HG02970 (cell line): ENCODE data around the gene STRN3.
"Not testable (repeated sequence)": the region's sequence is repeated elsewhere in the genome, so short reads cannot be mapped to it uniquely, and the experiment has no call there.

ENCODE experiments used
- ATAC-seq: cut with Tn5 transposase; IDR thresholded peaks from one replicate; pipeline ENCODE4 v1.9.1; 2021; ENCODE audit warnings: mild to moderate bottlenecking, moderate library complexity, moderate number of reproducible peaks; ENCODE audit not compliant: unreplicated experiment, low FRiP score

Gene STRN3

DNA sequence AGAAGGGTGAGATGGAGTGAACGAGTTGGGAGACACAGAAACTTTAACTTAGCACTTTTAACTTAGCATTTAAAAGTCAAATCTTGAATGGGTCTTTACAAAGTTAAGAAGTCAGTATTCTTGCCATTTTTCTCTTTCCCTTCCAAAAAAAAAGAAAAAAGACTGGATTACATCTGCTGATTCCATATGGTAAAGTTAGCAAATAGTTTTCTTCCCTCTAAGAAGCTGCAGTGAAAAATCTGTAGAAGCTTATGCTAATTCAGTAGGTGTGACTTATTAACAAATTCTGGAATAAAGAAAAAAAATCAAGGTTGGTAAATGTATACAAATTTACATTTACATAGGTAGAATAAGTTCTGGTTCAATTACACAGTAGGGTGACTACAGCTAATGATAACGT lies 100.9 kb downstream of the STRN3 start:
- ATAC-seq = no peak

DNA sequence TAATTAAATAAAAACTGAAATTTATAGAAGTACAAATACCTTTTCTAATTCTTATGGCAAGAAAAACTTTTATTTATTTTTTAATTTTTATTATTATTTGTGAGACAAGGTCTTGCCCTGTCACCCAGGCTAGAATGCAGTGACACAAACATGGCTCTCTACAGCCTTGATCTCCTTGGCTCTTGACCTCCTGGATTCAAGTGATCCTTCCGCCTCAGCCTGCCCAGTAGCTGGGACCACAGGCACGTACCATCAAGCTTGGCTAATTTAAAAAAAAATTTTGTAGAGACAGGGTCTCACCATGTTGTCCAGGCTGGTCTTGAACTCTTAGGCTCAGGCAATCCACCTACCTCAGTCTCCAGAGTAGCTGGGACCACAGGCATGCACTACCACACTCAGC lies 104.4 kb downstream of the STRN3 start:
- no peak for ATAC-seq

DNA sequence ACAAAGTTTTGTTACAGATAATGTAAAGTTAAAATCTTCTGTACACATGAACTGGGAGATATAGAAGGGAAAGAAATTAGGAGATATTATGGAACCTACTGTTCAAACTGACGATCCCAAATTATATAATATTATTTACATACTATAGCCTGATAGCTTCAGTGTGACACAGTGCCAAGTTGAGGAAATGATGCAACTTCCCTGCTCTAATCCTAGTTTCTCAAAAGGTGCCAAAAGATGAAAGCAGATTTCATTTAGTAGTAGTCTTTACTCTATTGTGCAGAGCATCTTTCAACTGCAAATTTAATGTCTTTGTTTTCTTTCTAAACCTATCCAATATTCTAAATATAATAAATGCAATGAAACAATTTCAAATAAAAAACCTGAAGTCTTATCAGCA lies 104.9 kb downstream of the STRN3 start:
- no peak for ATAC-seq

DNA sequence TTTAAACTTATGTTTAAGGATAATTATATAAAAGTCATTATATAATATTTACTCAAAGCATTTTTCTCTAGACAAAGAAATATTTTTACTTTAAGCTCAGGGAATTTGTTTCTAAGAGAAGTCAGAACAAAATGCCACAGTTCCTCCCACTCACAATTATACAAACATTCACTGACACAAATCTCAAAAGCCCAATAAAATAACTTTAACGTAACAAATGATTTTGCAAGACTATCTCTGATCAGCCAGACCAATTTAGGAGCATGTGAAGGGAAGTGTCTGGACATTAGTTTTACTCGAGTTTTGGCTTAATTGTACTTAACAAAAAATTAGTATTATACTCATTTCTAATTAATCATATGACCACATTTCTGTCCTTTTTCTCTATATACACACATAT lies 110.6 kb downstream of the STRN3 start:
- no peak for ATAC-seq

DNA sequence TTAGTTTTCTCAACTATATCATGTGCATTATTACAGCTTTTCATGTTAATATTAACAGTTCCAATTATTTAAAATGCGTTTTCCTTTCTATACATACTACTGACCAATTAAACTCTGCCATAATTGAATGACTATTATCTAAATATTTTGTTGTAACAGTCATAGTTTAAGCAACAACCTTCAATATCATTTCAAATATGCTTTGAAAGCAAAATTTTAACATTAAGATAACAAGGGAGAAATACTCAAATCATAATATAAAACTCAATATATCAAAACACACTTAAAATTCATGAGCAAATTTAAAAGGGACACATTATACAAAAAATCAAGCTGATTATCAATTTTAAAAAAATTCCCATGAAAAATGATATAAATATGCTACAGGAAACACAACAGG lies 111.4 kb downstream of the STRN3 start:
- ATAC-seq = no peak

DNA sequence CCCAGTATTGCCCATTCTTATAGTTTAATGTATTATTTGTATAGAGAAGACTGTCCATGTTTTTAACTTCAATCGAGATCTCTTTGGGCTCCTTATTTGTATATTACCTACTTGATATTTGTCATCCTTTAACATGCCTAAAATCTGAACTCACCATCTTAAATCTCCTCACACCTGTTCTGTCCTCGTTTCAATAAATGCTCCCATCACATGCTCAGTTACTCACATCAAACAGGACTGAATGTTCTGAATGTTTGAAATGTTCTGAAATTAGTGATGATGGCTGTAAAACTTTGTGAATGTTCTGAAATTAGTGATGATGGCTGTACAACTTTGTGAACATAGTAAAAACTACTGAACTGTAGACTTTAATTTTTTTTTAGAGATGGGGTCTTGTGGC lies 117.4 kb downstream of the STRN3 start:
- no peak for ATAC-seq

DNA sequence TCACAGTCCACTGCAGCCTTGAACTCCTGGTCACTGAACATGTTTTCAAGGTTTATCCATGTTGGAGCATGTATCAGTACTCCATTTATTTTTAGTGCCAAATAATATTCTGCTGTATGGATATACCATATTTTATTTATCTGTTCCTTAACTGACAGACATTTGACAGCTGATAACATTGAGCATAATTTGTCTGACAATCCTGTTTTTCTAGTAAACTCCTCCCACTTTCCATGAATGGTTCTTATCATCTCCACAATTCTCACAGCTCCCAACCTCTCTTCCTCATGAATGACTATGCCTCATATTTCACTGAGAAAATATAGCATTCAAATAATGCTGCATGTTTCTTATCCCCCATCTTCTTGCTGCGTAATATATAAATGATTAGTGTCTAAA lies 118.5 kb downstream of the STRN3 start:
- ATAC-seq = no peak

DNA sequence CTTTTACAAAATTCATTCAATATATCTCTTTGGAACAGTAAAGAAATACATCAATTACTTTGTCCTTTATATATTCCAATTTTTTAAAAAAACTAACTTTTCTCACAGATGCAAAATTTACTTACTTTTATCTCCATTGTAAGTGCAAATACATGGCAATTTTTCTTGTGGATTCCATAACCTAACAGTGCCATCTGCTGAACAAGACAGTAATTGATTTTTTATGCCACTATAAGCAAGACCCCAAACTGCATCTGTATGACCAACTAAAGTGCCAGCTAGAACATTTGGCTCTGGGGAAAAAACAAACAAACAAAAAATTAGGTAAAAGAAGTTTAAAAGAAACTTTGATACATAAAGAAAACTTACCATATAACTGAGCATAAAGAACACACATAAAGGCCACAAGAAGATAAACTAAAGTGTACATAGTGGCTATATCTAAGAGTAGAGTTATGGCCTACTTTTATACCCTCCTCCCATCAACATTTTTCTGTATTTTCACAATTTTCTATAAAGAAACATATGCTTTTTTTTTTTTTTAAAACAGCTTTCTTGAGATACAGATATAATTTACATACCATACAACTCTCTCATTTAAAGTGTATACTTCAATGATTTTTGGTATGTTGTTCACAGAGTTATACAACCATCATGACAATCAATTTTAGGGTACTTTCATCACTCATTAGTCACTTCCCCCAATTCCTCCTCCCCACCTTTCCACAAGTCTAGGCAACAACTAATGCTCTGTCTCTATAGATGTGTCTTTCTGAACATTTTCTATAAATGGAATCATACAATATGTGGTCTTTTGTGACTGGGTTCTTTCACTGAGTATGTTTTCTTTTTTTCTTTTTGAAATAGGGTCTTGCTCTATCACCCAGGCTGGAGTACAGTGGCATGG lies 119.2 kb downstream of the STRN3 start:
- ATAC-seq = no peak

DNA sequence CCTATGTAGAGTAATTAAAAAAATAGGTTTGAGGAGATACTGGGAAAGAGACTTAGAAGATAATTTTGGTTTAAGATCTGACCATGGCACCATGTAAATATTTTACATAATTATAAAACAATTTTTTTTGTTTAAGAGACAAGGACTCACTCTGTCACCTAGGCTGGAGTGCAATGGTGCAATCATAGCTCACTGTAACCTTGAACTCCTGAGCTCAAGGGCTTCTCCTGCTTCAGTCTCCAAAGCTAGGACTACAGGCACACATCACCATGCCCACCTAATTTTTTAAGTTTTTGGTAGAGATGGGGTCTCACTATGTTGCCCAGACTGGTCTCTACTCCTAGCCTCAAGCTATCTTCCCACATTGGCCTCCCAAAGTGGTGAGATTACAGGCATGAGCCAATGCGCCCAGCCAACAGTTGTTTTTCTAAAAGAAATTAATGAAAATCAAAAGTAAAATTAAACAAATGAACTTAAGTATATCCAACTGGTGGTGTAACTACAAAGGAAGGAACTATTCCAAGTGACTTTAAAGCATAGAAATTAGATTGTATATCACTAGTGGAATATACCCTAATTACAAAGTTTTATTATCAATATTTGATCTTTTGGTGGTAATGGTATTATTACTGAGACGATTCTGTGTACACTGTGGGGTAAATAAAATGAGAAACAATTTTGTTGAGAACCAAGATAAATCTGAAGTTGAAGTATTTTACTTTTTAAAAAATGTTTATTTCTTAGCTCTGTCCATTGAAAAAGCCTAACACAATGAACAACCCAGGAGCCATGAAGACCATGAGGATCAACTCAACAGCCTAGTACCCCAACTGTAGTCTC lies 122.7 kb downstream of the STRN3 start:
- ATAC-seq = no peak

DNA sequence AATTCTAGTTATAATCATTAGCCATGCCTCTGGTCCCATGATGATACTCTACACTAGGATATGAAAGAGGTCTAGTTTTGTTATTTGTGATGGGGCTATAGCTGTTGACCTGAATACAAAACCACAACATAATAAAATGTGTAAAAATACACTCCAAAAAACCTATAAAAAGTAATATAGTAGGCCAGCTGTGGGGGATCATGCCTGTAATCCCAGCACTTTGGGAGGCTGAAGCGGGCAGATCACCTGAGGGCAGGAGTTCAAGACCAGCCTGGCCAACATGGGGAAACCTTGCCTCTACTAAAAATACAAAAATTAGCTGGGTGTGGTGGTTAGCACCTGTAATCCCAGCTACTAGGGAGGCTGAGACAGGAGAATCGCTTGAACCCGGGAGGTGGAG lies 129.1 kb downstream of the STRN3 start:
- not testable (repeated sequence) for ATAC-seq

DNA sequence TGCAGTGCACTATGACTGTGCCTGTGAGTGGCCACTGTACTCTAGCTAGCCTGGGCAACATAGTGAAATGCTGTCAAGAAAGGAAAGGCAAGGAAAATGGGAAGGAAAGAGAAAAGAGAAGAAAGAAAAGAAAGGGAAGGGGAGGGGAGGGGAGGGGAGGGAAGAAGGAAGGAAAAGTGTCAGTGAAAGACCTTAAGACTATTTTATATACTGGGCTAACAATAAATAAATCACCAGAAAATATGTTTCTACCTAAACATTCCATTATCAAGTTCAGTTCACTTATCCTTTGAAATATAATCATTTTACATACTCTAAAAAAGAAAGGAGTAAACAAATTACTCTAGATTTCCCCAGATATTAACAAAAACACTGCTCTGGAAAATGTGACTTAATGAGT lies 129.7 kb downstream of the STRN3 start:
- no peak for ATAC-seq

DNA sequence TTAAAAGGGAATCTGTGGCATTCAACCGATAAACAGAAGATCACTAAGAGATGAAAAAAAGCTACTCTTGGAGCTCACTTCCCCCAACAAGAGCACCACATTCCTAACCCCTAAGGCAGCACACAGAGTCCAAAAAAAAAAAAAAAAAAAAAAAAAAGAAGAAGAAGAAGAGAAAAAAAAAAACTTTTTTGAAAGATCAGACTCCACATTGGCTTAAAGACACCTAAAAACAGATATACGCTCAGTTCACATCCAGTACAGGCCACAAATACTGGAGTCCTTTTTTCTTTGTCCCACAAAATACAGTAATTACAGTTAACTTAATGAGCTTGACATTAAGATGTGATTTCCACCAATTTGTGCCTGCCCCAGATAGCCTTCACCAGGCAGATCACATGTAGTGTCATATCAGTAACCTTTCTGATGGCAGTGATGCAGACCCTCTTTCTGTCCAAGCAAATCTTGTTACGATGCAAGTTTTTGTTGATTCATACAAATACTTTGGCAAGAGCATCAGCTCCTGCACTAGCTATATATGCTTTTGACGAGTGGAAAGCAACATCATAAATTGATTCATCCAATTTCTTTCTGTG lies 131.2 kb downstream of the STRN3 start:
- ATAC-seq = no peak

DNA sequence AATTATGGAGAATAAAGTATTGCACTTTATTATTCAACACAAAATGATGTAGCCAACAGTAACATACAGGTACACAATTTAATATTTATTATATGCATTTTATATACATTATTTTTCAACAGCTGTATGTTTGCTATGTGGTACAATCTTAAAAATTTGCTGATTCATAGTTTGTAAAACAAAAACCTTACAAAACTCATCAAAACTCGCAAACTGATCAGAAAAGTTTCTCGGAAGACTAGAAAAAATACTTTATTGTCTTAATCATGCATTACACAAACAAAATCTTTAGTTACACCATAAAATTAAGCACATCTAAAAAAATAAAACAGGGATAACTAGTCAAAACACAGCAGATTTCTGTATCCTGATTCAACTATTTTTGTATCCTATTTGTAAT lies 132.4 kb downstream of the STRN3 start:
- no peak for ATAC-seq

DNA sequence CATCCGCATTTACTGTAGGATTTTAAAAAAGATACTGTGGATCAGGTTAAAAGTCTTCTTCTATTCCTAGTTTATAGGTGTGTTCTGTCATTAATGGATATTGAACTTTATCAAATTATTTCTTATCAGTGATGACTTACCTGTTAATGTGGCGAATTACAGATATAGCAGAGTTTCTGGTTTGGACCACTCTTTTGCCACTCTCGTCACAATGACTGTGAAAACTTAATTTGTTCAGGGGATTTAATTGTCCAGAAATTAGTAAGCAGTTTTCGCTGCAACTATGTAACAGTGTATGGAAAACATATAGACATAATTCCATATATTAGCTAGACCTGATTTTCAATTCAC lies 137.0 kb downstream of the STRN3 start:
- no peak for ATAC-seq

DNA sequence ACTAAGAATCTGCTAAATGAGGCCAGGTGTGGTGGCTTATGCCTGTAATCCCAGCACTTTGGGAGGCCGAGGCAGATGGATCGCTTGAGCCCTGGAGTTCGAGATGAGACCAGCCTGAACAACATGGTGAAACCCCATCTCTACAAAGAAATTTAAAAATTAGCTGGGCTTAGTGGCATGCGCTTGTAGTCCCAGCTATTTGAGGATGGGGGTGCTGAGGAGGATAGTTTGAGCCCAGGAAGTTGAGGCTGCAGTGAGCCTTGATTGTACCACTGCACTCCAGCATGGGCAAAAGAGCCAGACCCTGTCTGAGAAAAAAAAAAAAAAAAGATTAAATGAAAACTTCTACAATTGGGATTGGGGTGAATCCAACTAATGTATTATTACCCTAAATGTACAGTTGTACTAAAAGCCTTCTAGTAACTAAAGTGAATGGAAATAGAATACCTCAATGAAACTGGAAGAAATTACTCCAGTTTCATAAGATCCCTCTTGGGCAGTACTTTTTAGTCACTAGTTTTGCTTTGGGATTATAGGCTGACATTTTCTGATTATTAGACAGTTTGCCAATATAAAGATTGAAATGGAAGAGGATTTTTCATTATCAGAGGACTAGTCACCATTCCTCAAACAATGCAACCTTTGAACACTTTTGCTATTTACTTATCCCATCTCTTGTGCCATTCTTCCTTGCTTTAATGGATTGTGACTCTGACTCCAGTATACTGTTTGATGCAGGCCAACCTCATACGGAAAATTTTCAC lies 137.5 kb downstream of the STRN3 start:
- ATAC-seq = no peak

DNA sequence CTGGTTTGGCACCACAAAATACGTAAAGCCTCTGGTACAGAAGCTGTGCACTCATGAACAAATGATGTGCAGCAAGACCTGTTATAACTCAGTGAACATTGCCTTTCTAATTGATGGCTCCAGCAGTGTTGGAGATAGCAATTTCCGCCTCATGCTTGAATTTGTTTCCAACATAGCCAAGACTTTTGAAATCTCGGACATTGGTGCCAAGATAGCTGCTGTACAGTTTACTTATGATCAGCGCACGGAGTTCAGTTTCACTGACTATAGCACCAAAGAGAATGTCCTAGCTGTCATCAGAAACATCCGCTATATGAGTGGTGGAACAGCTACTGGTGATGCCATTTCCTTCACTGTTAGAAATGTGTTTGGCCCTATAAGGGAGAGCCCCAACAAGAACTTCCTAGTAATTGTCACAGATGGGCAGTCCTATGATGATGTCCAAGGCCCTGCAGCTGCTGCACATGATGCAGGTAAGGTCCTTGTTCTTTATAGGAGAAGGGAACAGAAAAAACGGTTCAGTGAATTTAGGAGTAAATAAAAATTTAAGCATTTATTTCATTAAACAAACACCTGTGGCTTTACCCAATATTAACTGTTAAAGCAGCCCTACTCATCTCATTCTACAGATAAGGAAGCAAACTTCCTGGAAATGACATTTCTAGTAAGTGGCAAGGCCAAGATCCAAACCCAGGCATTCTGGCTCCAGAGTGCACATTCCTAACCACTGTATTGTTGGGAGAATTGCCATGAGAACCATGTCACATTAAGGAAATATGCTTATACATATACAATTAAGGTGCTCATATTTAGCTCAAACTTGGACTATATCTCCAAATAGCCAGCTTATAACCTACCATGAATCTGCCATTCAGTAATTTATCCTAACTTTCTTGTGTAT lies 140.1 kb downstream of the STRN3 start:
- ATAC-seq = no peak

DNA sequence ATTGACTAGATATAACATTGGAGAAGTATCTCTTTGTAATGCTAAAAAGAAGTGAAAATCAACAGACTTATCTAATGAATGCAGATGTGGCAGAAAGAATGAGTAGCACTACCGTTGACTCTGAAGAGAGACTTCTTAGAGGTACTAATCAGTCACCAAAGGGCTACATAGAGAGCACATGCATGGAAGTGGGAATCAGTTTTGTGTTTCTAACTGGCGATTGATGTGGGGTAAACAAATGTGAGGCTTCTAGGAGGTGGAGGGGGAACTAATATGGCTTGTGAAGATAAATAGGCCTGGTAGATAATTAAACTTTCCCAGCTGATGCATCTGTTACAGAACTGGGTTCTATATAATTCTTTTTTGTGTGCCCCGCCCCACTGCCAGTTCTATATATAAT lies 141.3 kb downstream of the STRN3 start:
- no peak for ATAC-seq

DNA sequence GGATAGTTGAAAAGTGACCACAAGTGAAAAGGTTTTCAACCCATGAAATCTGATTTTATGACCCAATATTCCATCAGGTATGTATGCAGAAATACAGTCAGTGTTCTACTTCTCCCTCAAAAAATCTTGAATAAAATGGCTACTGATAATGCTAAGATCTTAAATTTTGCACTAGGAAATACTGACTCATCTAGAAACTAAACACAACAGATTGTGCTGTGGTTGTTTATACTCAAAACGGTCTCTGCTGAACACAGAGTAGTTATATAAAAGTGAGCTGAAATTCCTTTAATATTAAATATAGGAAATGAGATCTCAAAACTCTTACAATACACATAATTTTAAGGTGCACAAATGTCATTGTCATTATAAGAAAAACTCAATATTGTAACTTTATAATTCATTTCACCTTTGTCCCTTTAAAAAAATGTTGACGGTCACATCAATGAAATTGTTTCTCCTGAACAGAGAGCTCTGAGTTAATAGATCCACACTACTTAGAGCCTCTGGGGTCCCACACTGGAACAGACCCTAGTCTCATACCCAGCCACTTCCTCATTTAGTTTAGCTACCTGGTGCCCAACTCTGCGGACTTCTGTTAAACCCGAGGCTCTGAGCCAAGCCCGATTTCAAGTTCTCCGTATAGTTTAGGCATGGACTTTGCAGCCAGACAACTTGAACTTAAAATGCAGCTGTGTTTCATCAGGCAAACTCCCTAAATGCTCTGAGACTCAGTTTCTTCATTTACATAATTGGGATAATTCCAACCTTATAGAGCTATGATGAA lies 142.5 kb downstream of the STRN3 start:
- ATAC-seq = no peak

DNA sequence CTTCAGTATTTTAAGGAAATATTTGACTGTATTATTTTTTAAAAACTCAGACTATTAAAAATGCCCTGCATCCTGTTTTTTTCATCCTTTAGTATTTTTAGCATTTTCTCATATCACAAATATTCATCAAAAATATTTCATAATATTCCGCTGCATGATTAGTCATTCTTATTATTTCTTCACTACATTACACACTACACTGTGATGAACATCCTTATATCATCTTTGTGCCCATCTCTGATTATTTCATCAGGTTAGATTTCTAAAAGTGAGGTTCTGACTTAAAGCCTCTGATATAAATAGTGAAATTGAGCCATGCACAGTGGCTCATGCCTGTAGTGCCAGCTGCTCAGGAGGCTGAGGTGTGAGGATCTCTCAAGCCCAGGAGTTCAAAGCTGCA lies 143.7 kb downstream of the STRN3 start:
- ATAC-seq = no peak
